ENCODE results near the gene SHE.

Gene SHE

GRCh38 chr1:154485106-154485505 lies 17.1 kb downstream of the SHE start:
- peaks cover 24% of the 10 kb centered on the region for H3K4me1 ChIP-seq (ENCODE audit: insufficient read depth, low read length)
- H2AFZ ChIP-seq (ENCODE audit: low read depth, low read length) = no peak overlapping the region

GRCh38 chr1:154483941-154484803 lies 18.0 kb downstream of the SHE start:
- H3K36me3 ChIP-seq (ENCODE audit: insufficient read depth, low read length) = no peaks in the 10 kb centered on the region
- H3K9me3 ChIP-seq (ENCODE audit: low read length) = no peaks in the 10 kb centered on the region
- H2AFZ ChIP-seq (ENCODE audit: low read depth, low read length) = no peak overlapping the region
- H3K4me1 ChIP-seq (ENCODE audit: insufficient read depth, low read length) = peaks cover 26% of the 10 kb centered on the region
- H3K27me3 ChIP-seq (ENCODE audit: insufficient read depth, low read length) = no peaks in the 10 kb centered on the region
- H3K4me3 ChIP-seq (ENCODE audit: low read length) = no peak overlapping the region

More at GRCh38 chr1:154485106-154485505, 17.1 kb downstream of the SHE start:
- H3K27me3 ChIP-seq (ENCODE audit: insufficient read depth, low read length) = peaks cover 6% of the 10 kb centered on the region
- H3K9me3 ChIP-seq (ENCODE audit: low read length) = no peaks in the 10 kb centered on the region
- no peak overlapping the region for H3K4me3 ChIP-seq (ENCODE audit: low read length)
- no peaks in the 10 kb centered on the region for H3K36me3 ChIP-seq (ENCODE audit: insufficient read depth, low read length)

DNA sequence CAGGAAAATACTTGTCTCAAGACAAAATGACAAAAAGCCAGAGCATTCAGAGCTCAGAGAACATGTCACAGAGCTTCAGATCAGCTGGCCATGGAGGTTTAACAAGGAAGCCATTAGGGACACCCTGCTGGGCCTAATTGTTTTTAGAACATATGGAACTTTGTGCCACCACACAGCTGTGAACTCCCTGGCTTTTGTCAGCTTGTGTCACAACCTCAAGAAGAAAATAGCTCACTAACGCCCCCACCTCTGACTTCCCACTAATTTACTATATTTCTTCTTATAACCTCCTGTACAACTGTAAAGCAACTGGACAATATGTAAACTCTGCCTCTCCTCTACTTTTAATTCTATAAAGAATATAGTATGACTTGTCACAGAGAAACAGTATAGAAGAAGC lies 21.2 kb downstream of the SHE start:
- H3K27me3 ChIP-seq (ENCODE audit: insufficient read depth, low read length) = no peaks in the 10 kb centered on the region
- H2AFZ ChIP-seq (ENCODE audit: low read depth, low read length) = no peak overlapping the region
- no peak overlapping the region for H3K4me3 ChIP-seq (ENCODE audit: low read length)
- peaks cover 19% of the 10 kb centered on the region for H3K4me1 ChIP-seq (ENCODE audit: insufficient read depth, low read length)
- H3K9me3 ChIP-seq (ENCODE audit: low read length) = no peaks in the 10 kb centered on the region
- no peaks in the 10 kb centered on the region for H3K36me3 ChIP-seq (ENCODE audit: insufficient read depth, low read length)

DNA sequence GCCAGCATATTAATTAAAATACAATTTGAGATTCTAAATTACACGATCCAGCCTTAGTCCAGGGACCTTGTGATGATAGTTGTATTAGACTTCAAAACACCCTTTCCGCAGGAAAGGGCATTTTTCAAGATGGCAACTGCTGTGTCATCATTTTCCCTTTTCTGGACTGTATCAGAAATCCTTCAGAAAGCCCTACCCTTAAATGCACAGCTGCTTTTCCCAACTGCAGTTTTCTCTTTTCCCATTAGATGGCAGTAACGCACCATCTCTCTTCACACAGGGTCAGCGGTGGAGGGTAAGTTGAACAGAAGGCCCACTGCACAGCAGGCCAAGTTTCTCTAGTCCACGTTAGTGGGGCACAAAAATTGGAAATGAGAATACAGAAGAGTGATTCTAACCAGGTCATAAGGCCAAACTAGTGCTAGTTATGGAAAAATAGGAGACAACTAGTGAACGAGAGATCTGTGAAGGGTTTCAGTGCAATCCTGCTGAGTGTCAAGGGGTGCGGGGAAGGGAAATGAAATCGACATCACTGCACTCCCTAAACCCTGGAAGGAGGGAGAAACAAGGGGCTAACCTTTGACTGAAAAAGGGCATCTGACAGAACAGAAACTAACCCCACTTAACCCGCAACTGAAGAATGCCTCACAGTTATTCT lies 22.3 kb downstream of the SHE start:
- H3K9me3 ChIP-seq (ENCODE audit: low read length) = no peaks in the 10 kb centered on the region
- no peak overlapping the region for H2AFZ ChIP-seq (ENCODE audit: low read depth, low read length)
- H3K36me3 ChIP-seq (ENCODE audit: insufficient read depth, low read length) = no peaks in the 10 kb centered on the region
- H3K4me1 ChIP-seq (ENCODE audit: insufficient read depth, low read length) = peaks cover 13% of the 10 kb centered on the region
- no peak overlapping the region for H3K4me3 ChIP-seq (ENCODE audit: low read length)
- H3K27me3 ChIP-seq (ENCODE audit: insufficient read depth, low read length) = no peaks in the 10 kb centered on the region

DNA sequence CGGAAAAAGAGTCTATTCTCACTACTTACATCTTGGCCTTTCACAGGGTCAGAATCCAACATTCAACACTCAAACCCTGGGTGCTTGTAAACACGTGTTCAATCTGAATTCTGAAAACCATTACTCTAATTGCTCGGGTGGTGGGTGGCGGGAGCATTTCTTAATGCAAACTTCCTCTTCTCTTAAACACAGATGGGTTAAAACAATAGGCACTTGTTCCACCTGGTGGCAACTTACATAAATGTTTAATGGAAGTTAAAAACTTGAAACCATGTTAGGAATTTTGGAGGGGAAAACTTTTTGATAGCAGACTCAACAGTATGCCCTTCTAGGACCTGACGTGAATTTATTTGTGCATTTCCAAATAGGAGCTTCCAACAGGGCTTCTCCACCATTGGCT lies 23.6 kb downstream of the SHE start:
- no peaks in the 10 kb centered on the region for H3K9me3 ChIP-seq (ENCODE audit: low read length)

DNA sequence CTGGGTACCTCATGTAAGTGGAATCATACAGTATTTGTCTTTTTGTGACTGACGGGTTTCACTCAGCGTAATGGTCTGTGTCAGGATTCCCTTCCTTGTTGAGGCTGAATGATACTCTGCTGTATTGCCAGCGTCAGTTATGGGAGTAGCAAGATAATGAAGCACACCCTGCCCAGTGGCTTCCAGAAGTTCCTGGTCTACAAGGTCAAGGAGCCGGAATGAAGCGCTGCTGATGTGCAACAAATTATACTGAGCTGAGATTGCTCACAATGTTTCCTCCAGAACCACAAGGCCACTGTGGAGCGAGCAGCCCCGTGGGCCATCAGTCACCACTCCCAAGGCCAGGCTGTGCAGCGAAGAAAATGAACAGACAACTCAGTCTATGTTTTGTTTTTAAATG lies 24.2 kb downstream of the SHE start:
- H3K36me3 ChIP-seq (ENCODE audit: insufficient read depth, low read length) = no peaks in the 10 kb centered on the region
- H3K4me1 ChIP-seq (ENCODE audit: insufficient read depth, low read length) = peaks cover 13% of the 10 kb centered on the region
- no peak overlapping the region for H3K4me3 ChIP-seq (ENCODE audit: low read length)
- H3K27me3 ChIP-seq (ENCODE audit: insufficient read depth, low read length) = no peaks in the 10 kb centered on the region
- no peak overlapping the region for H2AFZ ChIP-seq (ENCODE audit: low read depth, low read length)
- H3K9me3 ChIP-seq (ENCODE audit: low read length) = no peaks in the 10 kb centered on the region

More for the DNA sequence above, 23.6 kb downstream of the SHE start:
- Histone ChIP-seq H3K4me1 (ENCODE audit: insufficient read depth, low read length) (peaks cover 13% of the 10 kb centered on the region), H3K4me3 (ENCODE audit: low read length) (no peak overlapping the region), H3K36me3 (ENCODE audit: insufficient read depth, low read length) (no peaks in the 10 kb centered on the region), H3K27me3 (ENCODE audit: insufficient read depth, low read length) (no peaks in the 10 kb centered on the region), H2AFZ (ENCODE audit: low read depth, low read length) (no peak overlapping the region)

DNA sequence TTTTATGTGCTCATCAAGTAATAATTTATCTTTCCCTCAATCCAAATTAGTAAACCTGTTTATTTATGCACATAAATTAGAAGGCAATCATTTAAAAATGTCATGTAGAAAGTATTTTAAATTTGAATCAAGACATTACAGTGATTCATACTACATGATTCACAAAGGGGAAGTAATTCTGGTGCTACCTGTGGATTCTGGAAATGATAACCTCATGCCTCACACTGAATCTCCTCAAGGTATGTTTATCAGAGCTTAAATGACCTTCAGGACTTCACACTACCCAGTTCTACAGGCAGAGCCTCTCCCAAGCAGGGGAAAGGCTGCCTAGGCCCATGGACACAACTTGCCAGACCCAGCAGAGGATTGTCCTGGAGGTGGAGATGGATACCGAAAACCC lies 25.4 kb downstream of the SHE start:
- Histone ChIP-seq H3K27me3 (ENCODE audit: insufficient read depth, low read length) (no peaks in the 10 kb centered on the region), H3K4me3 (ENCODE audit: low read length) (no peak overlapping the region), H3K4me1 (ENCODE audit: insufficient read depth, low read length) (peaks cover 13% of the 10 kb centered on the region), H3K36me3 (ENCODE audit: insufficient read depth, low read length) (no peaks in the 10 kb centered on the region), H2AFZ (ENCODE audit: low read depth, low read length) (no peak overlapping the region), H3K9me3 (ENCODE audit: low read length) (no peaks in the 10 kb centered on the region)

DNA sequence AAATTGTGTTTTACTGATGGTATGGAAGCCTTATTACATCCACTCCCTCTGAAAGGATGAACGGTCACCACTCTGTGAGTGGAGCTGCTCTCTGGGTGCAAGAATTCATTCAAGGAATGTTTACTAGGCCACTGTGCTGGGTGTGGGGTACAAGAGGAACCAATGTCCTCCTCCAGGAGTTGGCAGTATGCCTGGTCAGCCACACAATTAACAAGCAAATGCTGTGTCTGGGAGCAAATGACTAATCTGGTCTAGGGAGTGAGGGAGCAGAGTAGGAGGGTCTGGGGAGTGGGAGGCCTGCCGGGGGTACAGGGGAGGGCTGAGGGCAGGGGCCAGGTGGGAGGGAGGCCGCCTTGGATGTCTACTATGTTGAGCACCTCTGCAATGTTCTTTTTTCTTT lies 27.4 kb downstream of the SHE start:
- Histone ChIP-seq H3K27me3 (ENCODE audit: insufficient read depth, low read length) (no peaks in the 10 kb centered on the region), H3K36me3 (ENCODE audit: insufficient read depth, low read length) (no peaks in the 10 kb centered on the region)

GRCh38 chr1:154471304-154471703 lies 30.9 kb downstream of the SHE start:
- Histone ChIP-seq H3K9me3 (ENCODE audit: low read length) (no peaks in the 10 kb centered on the region), H3K4me3 (ENCODE audit: low read length) (no peak overlapping the region), H2AFZ (ENCODE audit: low read depth, low read length) (no peak overlapping the region), H3K4me1 (ENCODE audit: insufficient read depth, low read length) (peaks cover 2% of the 10 kb centered on the region), H3K36me3 (ENCODE audit: insufficient read depth, low read length) (no peaks in the 10 kb centered on the region), H3K27me3 (ENCODE audit: insufficient read depth, low read length) (no peaks in the 10 kb centered on the region)

More for the DNA sequence above, 27.4 kb downstream of the SHE start:
- H3K4me3 ChIP-seq (ENCODE audit: low read length) = no peak overlapping the region
- no peak overlapping the region for H2AFZ ChIP-seq (ENCODE audit: low read depth, low read length)
- H3K9me3 ChIP-seq (ENCODE audit: low read length) = no peaks in the 10 kb centered on the region
- no peaks in the 10 kb centered on the region for H3K4me1 ChIP-seq (ENCODE audit: insufficient read depth, low read length)

DNA sequence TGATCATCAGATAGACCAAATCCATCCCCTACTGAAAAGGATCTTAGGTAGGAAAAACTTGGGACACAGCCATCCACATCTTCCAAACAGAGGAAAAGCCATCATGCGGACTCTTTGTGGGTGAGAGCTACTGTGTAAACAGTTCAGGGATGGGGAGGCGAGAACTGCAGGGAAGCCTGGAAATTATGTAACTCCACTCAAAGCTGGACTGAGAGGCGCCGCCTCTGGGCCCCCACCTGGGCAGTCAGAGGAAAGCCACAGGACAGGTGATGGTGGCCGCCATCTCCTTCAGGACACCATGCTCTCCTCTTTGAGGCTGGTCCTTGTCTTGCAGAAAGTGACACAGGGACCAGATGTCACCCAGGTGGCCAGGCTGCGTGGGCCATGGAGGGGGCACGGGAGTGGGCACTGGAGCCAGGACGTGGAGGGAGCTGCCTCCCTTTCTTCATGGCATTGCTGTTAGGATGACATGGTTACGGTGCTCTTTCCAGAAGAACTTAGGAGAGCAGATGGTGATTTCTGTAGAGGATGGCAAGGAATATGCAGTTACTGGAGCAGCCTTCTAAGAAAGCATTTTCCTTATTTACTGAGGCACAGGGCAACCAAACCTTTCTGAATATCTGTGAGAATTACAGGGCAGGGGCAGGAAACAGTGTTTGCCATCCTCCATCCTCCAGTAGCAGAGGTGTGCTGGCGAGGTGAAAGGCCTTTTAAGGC lies 32.2 kb downstream of the SHE start:
- Histone ChIP-seq H3K4me1 (ENCODE audit: insufficient read depth, low read length) (peaks cover 5% of the 10 kb centered on the region), H3K27me3 (ENCODE audit: insufficient read depth, low read length) (no peaks in the 10 kb centered on the region), H2AFZ (ENCODE audit: low read depth, low read length) (no peak overlapping the region), H3K9me3 (ENCODE audit: low read length) (no peaks in the 10 kb centered on the region), H3K4me3 (ENCODE audit: low read length) (no peak overlapping the region), H3K36me3 (ENCODE audit: insufficient read depth, low read length) (no peaks in the 10 kb centered on the region)

- no peaks in the 10 kb centered on the region for H3K36me3 ChIP-seq (ENCODE audit: insufficient read depth, low read length)
- no peaks in the 10 kb centered on the region for H3K27me3 ChIP-seq (ENCODE audit: insufficient read depth, low read length)
- H3K4me3 ChIP-seq (ENCODE audit: low read length) = no peak overlapping the region
- H3K4me1 ChIP-seq (ENCODE audit: insufficient read depth, low read length) = peaks cover 5% of the 10 kb centered on the region
- no peak overlapping the region for H2AFZ ChIP-seq (ENCODE audit: low read depth, low read length)
- H3K9me3 ChIP-seq (ENCODE audit: low read length) = no peaks in the 10 kb centered on the region
Observed at GRCh38 chr1:154468535-154469250, 33.5 kb downstream of the SHE start.

DNA sequence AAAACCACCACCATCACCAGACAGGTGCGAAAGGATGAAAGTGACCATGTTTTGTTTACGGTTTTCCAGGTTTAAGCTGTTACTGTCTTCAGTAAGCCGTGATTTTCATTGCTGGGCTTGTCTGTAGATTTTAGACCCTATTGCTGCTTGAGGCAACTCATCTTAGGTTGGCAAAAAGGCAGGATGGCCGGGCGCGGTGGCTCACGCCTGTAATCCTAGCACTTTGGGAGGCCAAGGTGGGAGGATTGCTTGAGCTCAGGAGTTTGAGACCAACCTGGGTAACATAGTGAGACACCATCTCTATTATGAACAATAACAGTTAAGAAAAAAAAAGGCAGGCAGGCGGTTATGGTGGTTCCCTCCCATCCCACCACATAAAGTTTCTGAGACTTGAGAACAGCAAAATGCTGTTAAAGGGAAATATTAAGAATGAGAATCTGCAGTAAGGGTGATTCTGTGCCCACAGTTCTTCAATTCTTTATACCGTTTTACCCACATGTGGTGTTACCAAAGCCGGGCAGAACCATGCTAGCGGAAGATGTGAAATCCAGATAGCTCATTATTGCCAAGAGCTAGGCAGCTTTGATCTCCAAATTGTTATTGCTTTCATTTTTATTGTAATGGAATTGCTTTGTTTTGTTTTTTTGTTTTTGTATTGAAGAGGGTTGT lies 34.6 kb downstream of the SHE start:
- Histone ChIP-seq H3K36me3 (ENCODE audit: insufficient read depth, low read length) (no peaks in the 10 kb centered on the region), H3K4me3 (ENCODE audit: low read length) (no peak overlapping the region), H2AFZ (ENCODE audit: low read depth, low read length) (no peak overlapping the region), H3K9me3 (ENCODE audit: low read length) (no peaks in the 10 kb centered on the region), H3K27me3 (ENCODE audit: insufficient read depth, low read length) (no peaks in the 10 kb centered on the region), H3K4me1 (ENCODE audit: insufficient read depth, low read length) (peaks cover 5% of the 10 kb centered on the region)

Measured in neuron (in vitro differentiated cells).